ENCODE results near the gene DRC7. TPM values are rescaled to one million over a fixed set of nuclear protein-coding genes. Genes with fewer than 3 reads are reported as not detected.

DRC7 gene
- total RNA-seq, 1 experiment from 2014 or later, result not detected

- TF ChIP-seq ZNF512 (CRISPR knock-in tag; IDR thresholded peaks at IDR 0.05; ENCODE audit: borderline replicate concordance), result no peak
Observed at GRCh38 chr16:57735755-57736418, 41.3 kb downstream of the DRC7 start, which contains the start of gene KATNB1 (continued).

GRCh38 chr16:57736419-57737351 lies 42.1 kb downstream of the DRC7 start:
- peak overlapping the region; percentile 98 for H3K4me3 Mint-ChIP-seq
- peak overlapping the region; percentile 63 for H3K27ac Mint-ChIP-seq
- peak; percentile 36 for DNase-seq (ENCODE audit: low spot score)
- H3K4me1 Mint-ChIP-seq, result peaks cover 12% of the 10 kb centered on the region
- peak; percentile 5 for ATAC-seq
- H3K36me3 Mint-ChIP-seq, result no peaks in the 10 kb centered on the region
- H3K9me3 Mint-ChIP-seq, result no peaks in the 10 kb centered on the region; the same call in 1 of the 2 replicates
- ChIA-PET CTCF (interaction anchor here (0.8 to 3.0 kb wide), 17 partner anchors 9 to 385 kb away, joined by 3 to 19 read pairs (median 3); partner anchors contain the start of genes ADGRG3 and KIFC3), POLR2A (interaction anchor here (1.3 kb wide), 1 partner anchor 39 kb away, joined by 3 read pairs; no protein-coding TSS in a partner anchor)
- H3K27me3 Mint-ChIP-seq (ENCODE audit: low read depth), result peaks cover under 1% of the 10 kb centered on the region; the same call in 1 of the 2 replicates
- no peak for TF ChIP-seq FOXK1 (CRISPR knock-in tag; IDR thresholded peaks at IDR 0.05)
- TF ChIP-seq MAX (CRISPR knock-in tag; IDR thresholded peaks at IDR 0.05), result peak; percentile 33; the same call in 1 of the 2 replicates
- TF ChIP-seq GABPB1 (CRISPR knock-in tag; IDR thresholded peaks at IDR 0.05), result peak; percentile 94
- no peak for TF ChIP-seq ATF1 (CRISPR knock-in tag; IDR thresholded peaks at IDR 0.05)
- TF ChIP-seq USF2 (CRISPR knock-in tag; IDR thresholded peaks at IDR 0.05), result peak; percentile 44

GRCh38 chr16:57738844-57739243 lies 44.2 kb downstream of the DRC7 start:
- CTCF ChIA-PET, result no interaction called here
- no peaks in the 10 kb centered on the region for H3K9me3 Mint-ChIP-seq

More at GRCh38 chr16:57738844-57739243, 44.2 kb downstream of the DRC7 start:
- no peak for DNase-seq (ENCODE audit: low spot score)
- Mint-ChIP-seq H3K36me3 (no peaks in the 10 kb centered on the region), H3K27ac (no peak overlapping the region), H3K27me3 (ENCODE audit: low read depth) (no peaks in the 10 kb centered on the region), H3K4me3 (no peak overlapping the region), H3K4me1 (peaks cover 15% of the 10 kb centered on the region)
- POLR2A ChIA-PET, result no interaction called here
- no peak for ATAC-seq
- TF ChIP-seq AFF4 (CRISPR knock-in tag; IDR thresholded peaks at IDR 0.05; ENCODE audit: borderline replicate concordance) (no peak), SP1 (CRISPR knock-in tag; conservative IDR thresholded peaks at IDR 0.05) (no peak), ATF2 (CRISPR knock-in tag; IDR thresholded peaks at IDR 0.05; ENCODE audit: borderline replicate concordance, low read depth) (no peak), ZBTB43 (CRISPR knock-in tag; IDR thresholded peaks at IDR 0.05) (no peak), NR3C1 (CRISPR knock-in tag; conservative IDR thresholded peaks at IDR 0.05; ENCODE audit: low read depth) (no peak), NFATC4 (CRISPR knock-in tag; IDR thresholded peaks at IDR 0.05) (no peak), ATF3 (CRISPR knock-in tag; conservative IDR thresholded peaks at IDR 0.05) (no peak)

All from WTC11 (cell line).